BLaER1 (cell line): ENCODE data around the gene PRPF39.
"Not testable (repeated sequence)": the region's sequence is repeated elsewhere in the genome, so short reads cannot be mapped to it uniquely, and the experiment has no call there.

Experiments used
- H3K27ac ChIP-seq: shearing (Covaris generic); formaldehyde crosslinking; 2 replicates; pipeline ENCODE4 v1.8.1; 2022
- H3K27me3 ChIP-seq: shearing (Covaris generic); formaldehyde crosslinking; 2 replicates; pipeline ENCODE4 v1.8.1; 2022
- H3K36me3 ChIP-seq: shearing (Covaris generic); formaldehyde crosslinking; 2 replicates; pipeline ENCODE4 v1.8.1; 2022
- H3K4me1 ChIP-seq: shearing (Covaris generic); formaldehyde crosslinking; 2 replicates; pipeline ENCODE4 v1.8.1; 2022
- H3K4me2 ChIP-seq: shearing (Covaris generic); formaldehyde crosslinking; 2 replicates; pipeline ENCODE4 v1.8.1; 2022
- H3K4me3 ChIP-seq: shearing (Covaris generic); formaldehyde crosslinking; 2 replicates; pipeline ENCODE4 v1.8.1; 2022
- H3K9ac ChIP-seq: shearing (Covaris generic); formaldehyde crosslinking; 2 replicates; pipeline ENCODE4 v1.8.1; 2022
- H3K9me3 ChIP-seq: shearing (Covaris generic); formaldehyde crosslinking; 2 replicates; pipeline ENCODE4 v1.8.1; 2022
- H4K20me1 ChIP-seq: shearing (Covaris generic); formaldehyde crosslinking; 2 replicates; pipeline ENCODE4 v1.8.1; 2022
- Cebpa-rat ChIP-seq: shearing (Covaris generic); IDR thresholded peaks from 2 replicates; pipeline ENCODE4 v1.8.1; 2022

PRPF39 gene

GRCh38 chr14:45135156-45135555 lies 51.2 kb downstream of the PRPF39 start:
- peak overlapping the region; percentile 97 for H3K27ac ChIP-seq
- no peak for TF ChIP-seq Cebpa-rat

GRCh38 chr14:45135659-45136395 lies 51.9 kb downstream of the PRPF39 start, which contains the start of gene FANCM:
FANCM (plus strand) TSS chr14:45135930; CDS start chr14:45136032, 102 bp downstream.
- Histone ChIP-seq H3K27ac (peak within 1 kb of the TSS; percentile 97), H3K9ac (peak within 1 kb of the TSS; percentile 96), H3K4me2 (peak within 1 kb of the TSS; percentile 95), H4K20me1 (peaks cover 16% of the 10 kb centered on the region; the same call in 1 of the 2 replicates), H3K4me3 (peak within 1 kb of the TSS; percentile 79), H3K9me3 (no peaks in the 10 kb centered on the region), H3K4me1 (peaks cover 44% of the 10 kb centered on the region), H3K27me3 (no peaks in the 10 kb centered on the region), H3K36me3 (peaks cover 8% of the 10 kb centered on the region; the same call in 1 of the 2 replicates)
- TF ChIP-seq Cebpa-rat: no peak

More at GRCh38 chr14:45135156-45135555, 51.2 kb downstream of the PRPF39 start:
- H3K9me3 ChIP-seq: no peaks in the 10 kb centered on the region
- H3K9ac ChIP-seq: peak overlapping the region; percentile 96
- H3K4me2 ChIP-seq: peak overlapping the region; percentile 80
- H3K27me3 ChIP-seq: no peaks in the 10 kb centered on the region
- peaks cover 1% of the 10 kb centered on the region; the same call in 1 of the 2 replicates for H3K36me3 ChIP-seq
- H3K4me3 ChIP-seq: peak overlapping the region; percentile 79
- peaks cover 16% of the 10 kb centered on the region; the same call in 1 of the 2 replicates for H4K20me1 ChIP-seq
- peaks cover 48% of the 10 kb centered on the region for H3K4me1 ChIP-seq

- no peak for TF ChIP-seq Cebpa-rat
- Histone ChIP-seq H3K4me2 (peak overlapping the region; percentile 95), H3K36me3 (peaks cover 9% of the 10 kb centered on the region; the same call in 1 of the 2 replicates), H4K20me1 (peaks cover 16% of the 10 kb centered on the region; the same call in 1 of the 2 replicates), H3K4me3 (peak overlapping the region; percentile 79), H3K9ac (peak overlapping the region; percentile 86), H3K27me3 (no peaks in the 10 kb centered on the region), H3K9me3 (no peaks in the 10 kb centered on the region), H3K4me1 (peaks cover 39% of the 10 kb centered on the region), H3K27ac (peak overlapping the region; percentile 77)
Observed at GRCh38 chr14:45136399-45136798, 52.5 kb downstream of the PRPF39 start.

GRCh38 chr14:45140661-45141187 lies 56.8 kb downstream of the PRPF39 start:
- no peak for TF ChIP-seq Cebpa-rat
- Histone ChIP-seq H3K9me3 (no peaks in the 10 kb centered on the region), H3K36me3 (peaks cover 30% of the 10 kb centered on the region), H3K4me3 (no peak overlapping the region), H3K9ac (no peak overlapping the region), H4K20me1 (peaks cover 16% of the 10 kb centered on the region; the same call in 1 of the 2 replicates), H3K4me2 (no peak overlapping the region), H3K4me1 (peaks cover 34% of the 10 kb centered on the region), H3K27ac (no peak overlapping the region), H3K27me3 (no peaks in the 10 kb centered on the region)

GRCh38 chr14:45142083-45142482 lies 58.2 kb downstream of the PRPF39 start:
- not testable (repeated sequence) for H3K9me3 ChIP-seq, H4K20me1 ChIP-seq, H3K27ac ChIP-seq, H3K4me2 ChIP-seq, H3K4me3 ChIP-seq, H3K9ac ChIP-seq, H3K27me3 ChIP-seq
- H3K36me3 ChIP-seq: peaks cover 33% of the 10 kb centered on the region
- H3K4me1 ChIP-seq: peaks cover 27% of the 10 kb centered on the region

- Histone ChIP-seq H3K36me3 (peaks cover 39% of the 10 kb centered on the region), H3K4me2 (no peak overlapping the region), H3K27me3 (no peaks in the 10 kb centered on the region), H3K27ac (no peak overlapping the region), H3K9me3 (no peaks in the 10 kb centered on the region), H3K4me1 (peaks cover 1% of the 10 kb centered on the region; the same call in 1 of the 2 replicates), H3K4me3 (no peak overlapping the region), H3K9ac (no peak overlapping the region), H4K20me1 (no peaks in the 10 kb centered on the region)
- no peak for TF ChIP-seq Cebpa-rat
Observed at GRCh38 chr14:45144658-45145057, 60.7 kb downstream of the PRPF39 start.

- Histone ChIP-seq H3K9ac (no peak overlapping the region), H3K27me3 (no peaks in the 10 kb centered on the region), H3K27ac (no peak overlapping the region), H3K9me3 (no peaks in the 10 kb centered on the region), H3K4me1 (no peaks in the 10 kb centered on the region), H3K4me3 (no peak overlapping the region), H3K36me3 (peaks cover 39% of the 10 kb centered on the region), H3K4me2 (no peak overlapping the region), H4K20me1 (no peaks in the 10 kb centered on the region)
- no peak for TF ChIP-seq Cebpa-rat
Observed at GRCh38 chr14:45145214-45145613, 61.3 kb downstream of the PRPF39 start.

- Histone ChIP-seq H3K9me3 (no peaks in the 10 kb centered on the region), H3K36me3 (peaks cover 49% of the 10 kb centered on the region), H4K20me1 (no peaks in the 10 kb centered on the region), H3K4me1 (no peaks in the 10 kb centered on the region), H3K27ac (no peak overlapping the region), H3K4me3 (no peak overlapping the region), H3K9ac (no peak overlapping the region), H3K4me2 (no peak overlapping the region), H3K27me3 (no peaks in the 10 kb centered on the region)
- TF ChIP-seq Cebpa-rat: no peak
Observed at GRCh38 chr14:45149602-45150001, 65.7 kb downstream of the PRPF39 start.

- Histone ChIP-seq H3K27me3 (no peaks in the 10 kb centered on the region), H3K9me3 (no peaks in the 10 kb centered on the region), H3K4me3 (no peak overlapping the region), H4K20me1 (no peaks in the 10 kb centered on the region), H3K4me1 (no peaks in the 10 kb centered on the region), H3K9ac (no peak overlapping the region), H3K36me3 (peaks cover 43% of the 10 kb centered on the region), H3K4me2 (no peak overlapping the region), H3K27ac (no peak overlapping the region)
- TF ChIP-seq Cebpa-rat: no peak
Observed at GRCh38 chr14:45150386-45150890, 66.5 kb downstream of the PRPF39 start.

- TF ChIP-seq Cebpa-rat: no peak
- H3K27ac ChIP-seq: no peak overlapping the region
Observed at GRCh38 chr14:45156067-45156466, 72.2 kb downstream of the PRPF39 start.

More at GRCh38 chr14:45156067-45156466, 72.2 kb downstream of the PRPF39 start:
- no peak overlapping the region for H3K4me3 ChIP-seq
- H3K4me2 ChIP-seq: no peak overlapping the region
- peaks cover 54% of the 10 kb centered on the region for H3K36me3 ChIP-seq
- H3K4me1 ChIP-seq: no peaks in the 10 kb centered on the region
- H3K9me3 ChIP-seq: no peaks in the 10 kb centered on the region
- no peaks in the 10 kb centered on the region for H4K20me1 ChIP-seq
- no peaks in the 10 kb centered on the region for H3K27me3 ChIP-seq
- no peak overlapping the region for H3K9ac ChIP-seq
